Osteoblast (primary cell): ENCODE data around the gene TENM4. TPM values are rescaled to one million over a fixed set of nuclear protein-coding genes. Genes with fewer than 3 reads are reported as not detected.

ENCODE experiments used
- DNase-seq: peaks from one replicate; pipeline ENCODE4 v3.0.0; 2011; ENCODE audit warnings: low spot score, mixed read lengths; ENCODE audit not compliant: insufficient read length; ENCODE audit errors: missing footprints
- H2AFZ ChIP-seq: 2 replicates; pipeline ENCODE4 v1.6.0; 2011; ENCODE audit warnings: mild to moderate bottlenecking, low read length
- H3K27ac ChIP-seq: 2 replicates; pipeline ENCODE4 v1.5.1; 2011; ENCODE audit warnings: mild to moderate bottlenecking, low read depth, low read length, moderate library complexity
- H3K27me3 ChIP-seq: 2 replicates; pipeline ENCODE4 v1.6.0; 2012; ENCODE audit warnings: mild to moderate bottlenecking, control low read depth, inconsistent platforms, low read length, moderate library complexity; ENCODE audit not compliant: insufficient read depth
- H3K36me3 ChIP-seq: 2 replicates; pipeline ENCODE4 v1.5.1; 2011; ENCODE audit warnings: mild to moderate bottlenecking, low read length, control low read depth, moderate library complexity; ENCODE audit not compliant: insufficient read depth
- H3K4me1 ChIP-seq: 2 replicates; pipeline ENCODE4 v1.5.1; 2011; ENCODE audit warnings: mild to moderate bottlenecking, low read length, control low read depth, moderate library complexity; ENCODE audit not compliant: insufficient read depth
- H3K4me2 ChIP-seq: 2 replicates; pipeline ENCODE4 v1.6.0; 2011; ENCODE audit warnings: mild to moderate bottlenecking, low read length; ENCODE audit not compliant: insufficient read depth
- H3K4me3 ChIP-seq: fragments of 200-600 bp; sonication (generic); 3 replicates; pipeline ENCODE4 v1.5.1; 2012; ENCODE audit warnings: mild to moderate bottlenecking, low read length, inconsistent platforms; ENCODE audit not compliant: insufficient read depth
- H3K79me2 ChIP-seq: 2 replicates; pipeline ENCODE4 v1.6.0; 2012; ENCODE audit warnings: mild to moderate bottlenecking, low read length, control low read depth, inconsistent platforms; ENCODE audit not compliant: insufficient read depth
- H3K9me3 ChIP-seq: 2 replicates; pipeline ENCODE4 v1.5.1; 2011; ENCODE audit warnings: low read depth, low read length, control low read depth
- H4K20me1 ChIP-seq: 2 replicates; pipeline ENCODE4 v1.6.0; 2012; ENCODE audit warnings: mild to moderate bottlenecking, low read length, control low read depth; ENCODE audit not compliant: insufficient read depth
- total RNA-seq: library from RNA; depleted of rRNA; stranded (reverse); fragments of >200 nt; gene quantifications from 2 replicates; pipeline ENCODE4 v1.2.3, GENCODE V29; 2012
- TF ChIP-seq, protein P1 (sequence below): IDR thresholded peaks from 2 replicates; pipeline ENCODE4 v1.5.1; 2011; ENCODE audit warnings: mild to moderate bottlenecking, low read depth, low read length, moderate library complexity; ENCODE audit errors: extremely low read depth

The TENM4 gene
- total RNA-seq, 1 donor = 63.3 TPM

DNA sequence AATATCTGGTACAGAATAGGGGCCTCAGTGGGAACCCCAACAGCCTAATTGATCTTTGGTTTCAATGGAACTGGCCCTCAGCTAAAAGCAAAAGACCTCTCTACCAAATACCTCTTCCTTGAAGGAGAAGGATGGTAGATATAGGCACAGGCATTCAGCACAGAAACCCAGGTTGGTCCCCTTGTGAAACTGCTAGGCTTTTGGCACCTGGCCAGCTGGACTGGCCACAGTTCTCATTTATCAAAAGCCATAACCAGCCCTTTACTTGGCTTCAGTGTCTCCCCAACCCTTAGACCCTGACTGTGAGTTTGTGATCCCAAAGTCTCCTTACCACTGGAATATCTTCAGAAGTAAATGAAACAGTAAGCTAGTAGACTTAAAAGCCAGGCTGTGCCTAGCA lies 152.9 kb downstream of the TENM4 start:
- Histone ChIP-seq H3K4me2 (no peak overlapping the region), H3K79me2 (no peaks in the 10 kb centered on the region), H3K27ac (no peak overlapping the region), H3K9me3 (no peaks in the 10 kb centered on the region), H2AFZ (no peak overlapping the region), H3K36me3 (no peaks in the 10 kb centered on the region), H3K4me1 (no peaks in the 10 kb centered on the region), H4K20me1 (no peaks in the 10 kb centered on the region), H3K27me3 (no peaks in the 10 kb centered on the region), H3K4me3 (no peak overlapping the region)
- TF ChIP-seq, protein P1, sequence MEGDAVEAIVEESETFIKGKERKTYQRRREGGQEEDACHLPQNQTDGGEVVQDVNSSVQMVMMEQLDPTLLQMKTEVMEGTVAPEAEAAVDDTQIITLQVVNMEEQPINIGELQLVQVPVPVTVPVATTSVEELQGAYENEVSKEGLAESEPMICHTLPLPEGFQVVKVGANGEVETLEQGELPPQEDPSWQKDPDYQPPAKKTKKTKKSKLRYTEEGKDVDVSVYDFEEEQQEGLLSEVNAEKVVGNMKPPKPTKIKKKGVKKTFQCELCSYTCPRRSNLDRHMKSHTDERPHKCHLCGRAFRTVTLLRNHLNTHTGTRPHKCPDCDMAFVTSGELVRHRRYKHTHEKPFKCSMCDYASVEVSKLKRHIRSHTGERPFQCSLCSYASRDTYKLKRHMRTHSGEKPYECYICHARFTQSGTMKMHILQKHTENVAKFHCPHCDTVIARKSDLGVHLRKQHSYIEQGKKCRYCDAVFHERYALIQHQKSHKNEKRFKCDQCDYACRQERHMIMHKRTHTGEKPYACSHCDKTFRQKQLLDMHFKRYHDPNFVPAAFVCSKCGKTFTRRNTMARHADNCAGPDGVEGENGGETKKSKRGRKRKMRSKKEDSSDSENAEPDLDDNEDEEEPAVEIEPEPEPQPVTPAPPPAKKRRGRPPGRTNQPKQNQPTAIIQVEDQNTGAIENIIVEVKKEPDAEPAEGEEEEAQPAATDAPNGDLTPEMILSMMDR = no peak
- DNase-seq = no peak

DNA sequence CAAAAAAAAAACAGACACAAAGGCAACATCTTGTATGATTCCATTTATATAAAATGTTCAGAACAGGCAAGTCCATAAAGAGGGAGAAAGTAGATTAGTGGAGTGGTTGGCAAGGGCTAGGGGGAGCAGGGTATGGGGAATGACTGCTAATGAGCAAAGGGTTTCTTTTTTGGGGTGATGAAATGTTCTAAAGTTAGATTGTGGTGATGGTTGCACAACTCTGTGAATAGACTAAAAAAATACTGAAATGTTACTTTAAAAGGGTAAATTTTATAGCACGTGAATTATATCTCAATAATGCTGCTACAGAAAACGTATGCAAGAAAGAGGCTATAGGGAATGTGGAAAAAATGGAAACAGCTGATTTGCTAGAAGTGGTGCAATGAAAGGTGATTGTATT lies 155.1 kb downstream of the TENM4 start:
- H3K79me2 ChIP-seq = no peaks in the 10 kb centered on the region

DNA sequence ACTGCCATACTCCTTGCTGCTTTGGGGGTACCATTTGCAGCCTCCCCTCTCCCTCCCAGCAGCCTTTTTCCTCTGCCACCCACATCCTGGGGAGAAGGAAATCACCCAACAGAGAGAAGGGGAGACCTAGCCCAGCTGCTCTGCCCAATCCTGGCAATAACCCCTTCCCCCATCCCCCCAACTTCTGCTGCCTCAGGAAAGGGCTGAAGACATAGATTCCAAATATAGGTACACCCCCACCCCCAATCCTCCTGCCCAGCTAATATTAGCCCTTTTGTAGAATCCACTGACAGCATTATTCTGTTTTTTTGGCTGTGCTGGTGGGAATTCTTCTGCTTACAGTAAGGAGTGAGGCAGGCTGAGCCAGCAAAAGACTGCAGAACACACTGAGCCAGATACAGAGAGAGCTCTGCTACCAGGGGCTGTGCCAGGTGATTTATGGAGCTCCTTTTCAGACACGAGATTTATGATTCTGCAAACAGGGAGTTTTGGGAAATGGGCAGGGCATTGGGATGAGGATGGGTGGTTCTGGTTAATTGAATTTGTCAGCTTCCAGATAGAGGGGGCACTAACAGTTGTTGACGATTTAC lies 164.0 kb downstream of the TENM4 start:
- TF ChIP-seq, protein P1 = no peak
- no peaks in the 10 kb centered on the region for H3K9me3 ChIP-seq
- DNase-seq = no peak
- H3K4me3 ChIP-seq = no peak overlapping the region
- H3K79me2 ChIP-seq = no peaks in the 10 kb centered on the region
- H3K36me3 ChIP-seq = no peaks in the 10 kb centered on the region
- no peak overlapping the region for H2AFZ ChIP-seq
- no peak overlapping the region for H3K27ac ChIP-seq
- H4K20me1 ChIP-seq = peaks cover 3% of the 10 kb centered on the region
- no peaks in the 10 kb centered on the region for H3K27me3 ChIP-seq
- H3K4me1 ChIP-seq = peaks cover 7% of the 10 kb centered on the region
- no peak overlapping the region for H3K4me2 ChIP-seq

More for the DNA sequence above, 155.1 kb downstream of the TENM4 start:
- no peaks in the 10 kb centered on the region for H3K36me3 ChIP-seq
- no peak overlapping the region for H2AFZ ChIP-seq
- no peak overlapping the region for H3K4me2 ChIP-seq
- TF ChIP-seq, protein P1 = no peak
- no peaks in the 10 kb centered on the region for H3K9me3 ChIP-seq
- H3K4me1 ChIP-seq = no peaks in the 10 kb centered on the region
- no peak overlapping the region for H3K4me3 ChIP-seq
- no peak for DNase-seq
- no peaks in the 10 kb centered on the region for H4K20me1 ChIP-seq
- H3K27ac ChIP-seq = no peak overlapping the region
- H3K27me3 ChIP-seq = no peaks in the 10 kb centered on the region

DNA sequence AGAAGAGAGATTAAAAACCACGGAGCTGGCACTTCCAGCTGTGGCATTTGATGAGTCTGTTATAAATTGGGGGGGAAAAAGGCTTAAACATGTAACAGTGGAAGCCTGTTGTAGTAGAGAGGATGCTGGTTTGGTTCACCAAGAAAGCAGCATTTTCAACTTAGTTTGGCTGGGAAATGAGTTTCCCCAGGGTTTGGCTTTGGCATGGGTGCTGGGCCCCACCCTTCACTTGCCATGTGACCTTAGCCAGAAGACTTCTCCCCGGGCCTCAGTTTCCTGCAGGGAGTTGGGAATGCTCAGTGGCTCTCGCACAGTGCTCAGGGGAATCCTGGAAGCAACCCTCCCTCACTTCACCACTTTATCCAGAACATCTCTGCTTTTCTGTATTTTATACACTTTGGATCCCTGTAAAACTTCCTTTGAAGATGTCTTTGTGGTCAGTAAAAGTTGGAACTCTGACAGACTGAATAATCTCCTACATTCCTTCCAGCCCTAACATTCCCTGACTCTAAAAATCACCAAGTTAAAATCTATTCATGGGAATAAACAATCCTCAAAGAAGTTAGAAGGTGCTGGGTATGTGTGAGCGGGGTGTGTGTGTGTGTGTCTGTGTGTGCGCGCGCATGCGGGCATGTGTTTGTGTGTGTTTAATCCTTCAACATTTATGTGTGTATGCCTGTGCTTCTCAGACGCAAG lies 166.0 kb downstream of the TENM4 start:
- Histone ChIP-seq H4K20me1 (peaks cover 3% of the 10 kb centered on the region), H3K79me2 (no peaks in the 10 kb centered on the region), H2AFZ (no peak overlapping the region), H3K27me3 (no peaks in the 10 kb centered on the region), H3K4me3 (no peak overlapping the region), H3K27ac (no peak overlapping the region), H3K4me1 (peaks cover 7% of the 10 kb centered on the region), H3K4me2 (peak overlapping the region; percentile 30), H3K36me3 (no peaks in the 10 kb centered on the region), H3K9me3 (no peaks in the 10 kb centered on the region)
- DNase-seq = peak; percentile 46
- TF ChIP-seq, protein P1 = no peak
